Kidney (tissue), 14 donors: ENCODE measurements around the gene ABHD14A. TPM values are rescaled to one million over a fixed set of nuclear protein-coding genes. Genes with fewer than 3 reads are reported as not detected.

Experiments
- DNase-seq, 5 donors: peaks; one replicate each; pipeline ENCODE4 v3.0.0-alpha.2; 2013 to 2020
- FAIRE-seq: peaks from 2 replicates; lab custom pipeline; 2012; peaks lifted over from hg19 to GRCh38; lab: Jason Lieb, UNC
- H3K27ac ChIP-seq, 2 donors: one replicate each; pipeline ENCODE4 v1.7.0; 2013; ENCODE audit warnings: low read depth in 2 of 2, low read length in 2 of 2, inconsistent platforms in 1 of 2
- H3K27me3 ChIP-seq: one replicate; pipeline ENCODE4 v1.7.1; 2013; ENCODE audit warnings: low read length, inconsistent platforms; ENCODE audit not compliant: control insufficient read depth, insufficient read depth
- H3K36me3 ChIP-seq, 3 donors: one replicate each; pipeline versions ENCODE4 v1.7.0 to v1.7.1; 2013; ENCODE audit warnings: low read length in 3 of 3, control low read depth in 1 of 3, inconsistent platforms in 1 of 3; ENCODE audit not compliant: insufficient read depth in 3 of 3, control insufficient read depth in 2 of 3
- H3K4me1 ChIP-seq, 3 donors: one replicate each; pipeline versions ENCODE4 v1.7.0 to v1.7.1; 2013; ENCODE audit warnings: low read length in 3 of 3, inconsistent platforms in 1 of 3, low read depth in 1 of 3; ENCODE audit not compliant: control insufficient read depth in 2 of 3, insufficient read depth in 2 of 3
- H3K4me3 ChIP-seq, 3 donors: one replicate each; pipeline versions ENCODE4 v1.7.0 to v1.8.1; 2013; ENCODE audit warnings: low read length in 3 of 3, control low read depth in 1 of 3, inconsistent platforms in 1 of 3
- H3K9ac ChIP-seq, 3 donors: one replicate each; pipeline versions ENCODE4 v1.7.0 to v1.7.1; 2013; ENCODE audit warnings: low read length in 3 of 3, control low read depth in 1 of 3, inconsistent platforms in 1 of 3
- H3K9me3 ChIP-seq, 3 donors: one replicate each; pipeline versions ENCODE4 v1.7.0 to v1.7.1; 2013; ENCODE audit warnings: low read length in 3 of 3, control low read depth in 1 of 3, inconsistent platforms in 1 of 3; ENCODE audit not compliant: control insufficient read depth in 2 of 3, insufficient read depth in 1 of 3
- CTCF ChIP-seq: IDR thresholded peaks from 3 replicates; pipeline ENCODE4 v1.5.1; 2012; ENCODE audit warnings: mild to moderate bottlenecking, moderate library complexity, borderline replicate concordance; ENCODE audit not compliant: insufficient read depth; ENCODE audit errors: extremely low read depth
- intact Hi-C: fragments of 100-400 bp; cut with DNase I; formaldehyde crosslinking; loops from one replicate; pipeline ENCODE4 v1.11.1; 2022
- polyA plus RNA-seq: library from polyadenylated mRNA; stranded (reverse); fragments of 350-450 nt; fragmentation: Illumina TruSeq; extraction: RNeasy Lipid Tissue Mini Kit (QIAGEN cat#74804); gene quantifications from one replicate; pipeline ENCODE4 v1.2.3, GENCODE V29; 2014; ENCODE audit warnings: low read depth, low replicate concordance; ENCODE audit not compliant: insufficient read depth
- total RNA-seq: library from RNA; stranded (reverse); fragmentation: NEBNext Ultra II Directional; extraction: Animal tissue kit (Norgen Biotek cat#: 25700); gene quantifications from one replicate; pipeline ENCODE4 v1.2.1, GENCODE V29; 2021
- donor health status: control.
- donor health status: control.
- donor health status: control.
- donor health status: control.
- donor health status: control.
- donor health status: DM: yes; HTN: yes; CAD: no.
- donor health status: Normal renal cell carcinoma (clear cell type).

Gene ABHD14A
- total and polyA plus RNA-seq, 2 donors from 2014 or later, result 20.7 to 50.5 TPM

GRCh38 chr3:51950899-51951298 lies 24.0 kb upstream of the ABHD14A start:
- Histone ChIP-seq H3K9ac (no peak overlapping the region), H3K27ac (no peak overlapping the region), H3K36me3 (peaks cover 0 to 4% (median 2%) of the 10 kb centered on the region in 3 donors), H3K4me1 (peaks cover 0 to 8% (median 0%) of the 10 kb centered on the region in 3 donors), H3K27me3 (no peaks in the 10 kb centered on the region), H3K9me3 (no peaks in the 10 kb centered on the region), H3K4me3 (no peak overlapping the region)
- TF ChIP-seq CTCF, result no peak
- no peak for DNase-seq
- no peak for FAIRE-seq
- intact Hi-C loops, result no loop called here

- Histone ChIP-seq H3K27me3 (no peaks in the 10 kb centered on the region), H3K4me3 (no peak overlapping the region), H3K27ac (no peak overlapping the region), H3K9ac (no peak overlapping the region), H3K36me3 (peaks cover 0 to 4% (median 0%) of the 10 kb centered on the region in 3 donors), H3K4me1 (peaks cover 0 to 12% (median 0%) of the 10 kb centered on the region in 3 donors), H3K9me3 (no peaks in the 10 kb centered on the region)
- FAIRE-seq (no peak), DNase-seq (peak in 1 of 5 donors; percentile 31)
- intact Hi-C loops, result no loop called here
- no peak for TF ChIP-seq CTCF
Measured at GRCh38 chr3:51953445-51953844, 21.4 kb upstream of the ABHD14A start.

GRCh38 chr3:51954105-51954504 lies 20.8 kb upstream of the ABHD14A start:
- intact Hi-C loops, result no loop called here
- no peak for FAIRE-seq
- H3K4me1 ChIP-seq, result peaks cover 0 to 12% (median 0%) of the 10 kb centered on the region in 3 donors

More at GRCh38 chr3:51954105-51954504, 20.8 kb upstream of the ABHD14A start:
- H3K9me3 ChIP-seq, result no peaks in the 10 kb centered on the region
- no peak overlapping the region for H3K27ac ChIP-seq
- no peaks in the 10 kb centered on the region for H3K27me3 ChIP-seq
- peaks cover 0 to 2% (median 0%) of the 10 kb centered on the region in 3 donors for H3K36me3 ChIP-seq
- no peak for TF ChIP-seq CTCF
- no peak for DNase-seq
- no peak overlapping the region for H3K9ac ChIP-seq
- H3K4me3 ChIP-seq, result no peak overlapping the region
